Fibroblast of the aortic adventitia (primary cell): ENCODE measurements around the gene MEX3A. TPM values are rescaled to one million over a fixed set of nuclear protein-coding genes. Genes with fewer than 3 reads are reported as not detected.
A peak's percentile ranks its signal among the peaks of the same experiment; 100 is the strongest.

Source experiments
- DNase-seq: peaks from one replicate; pipeline ENCODE4 v3.0.0-alpha.2; 2010; ENCODE audit warnings: low read depth
- H3K4me3 ChIP-seq: 2 replicates; pipeline ENCODE4 v1.5.1; 2011; ENCODE audit warnings: low read depth, mild to moderate bottlenecking, control low read depth, low read length, moderate library complexity
- CTCF ChIP-seq: IDR thresholded peaks from 2 replicates; pipeline ENCODE4 v1.5.1; 2011; ENCODE audit warnings: mild to moderate bottlenecking, low read length, control low read depth, inconsistent platforms; ENCODE audit not compliant: insufficient read depth
- total RNA-seq: library from RNA; depleted of rRNA; stranded (reverse); fragments of >200 nt; gene quantifications from 2 replicates; pipeline ENCODE4 v1.2.3, GENCODE V29; 2012; ENCODE audit warnings: low replicate concordance

Gene MEX3A
- total RNA-seq, 1 donor, result 0.90 TPM

- TF ChIP-seq CTCF, result no peak
- H3K4me3 ChIP-seq, result peak overlapping the region; percentile 52
- DNase-seq, result peak; percentile 90
These were observed 22.0 kb upstream of the MEX3A start for GRCh38 chr1:156104065-156104810.

- TF ChIP-seq CTCF, result no peak
- H3K4me3 ChIP-seq, result peak overlapping the region; percentile 41
- DNase-seq, result peak; percentile 80
These were observed 21.3 kb upstream of the MEX3A start for GRCh38 chr1:156103521-156103947.

GRCh38 chr1:156102633-156103511 is 20.6 kb upstream of the MEX3A start:
- DNase-seq, result peak; percentile 46
- H3K4me3 ChIP-seq, result no peak overlapping the region
- TF ChIP-seq CTCF, result no peak

- H3K4me3 ChIP-seq, result no peak overlapping the region
- no peak for TF ChIP-seq CTCF
- DNase-seq, result no peak
These were observed 19.6 kb upstream of the MEX3A start for GRCh38 chr1:156101880-156102279.

GRCh38 chr1:156100205-156100995 is 18.1 kb upstream of the MEX3A start:
- no peak for TF ChIP-seq CTCF
- DNase-seq, result no peak
- H3K4me3 ChIP-seq, result no peak overlapping the region

- H3K4me3 ChIP-seq, result no peak overlapping the region
- TF ChIP-seq CTCF, result no peak
- no peak for DNase-seq
These were observed 17.0 kb upstream of the MEX3A start for GRCh38 chr1:156099282-156099681.
